HFFc6 (cell line): ENCODE results near the gene MEFV. TPM values are rescaled to one million over a fixed set of nuclear protein-coding genes. Genes with fewer than 3 reads are reported as not detected.

ENCODE experiments used
- DNase-seq: peaks from one replicate; pipeline ENCODE4 v3.0.0-alpha.2; 2018
- H3K27ac Mint-ChIP-seq: 2 replicates; pipeline ENCODE4 v1.8.0; 2020; ENCODE audit warnings: mild to moderate bottlenecking, mixed read lengths
- H3K27me3 Mint-ChIP-seq: 2 replicates; pipeline ENCODE4 v1.8.0; 2021; ENCODE audit warnings: mild to moderate bottlenecking, moderate library complexity, mixed read lengths; ENCODE audit not compliant: insufficient read depth
- H3K36me3 Mint-ChIP-seq: 2 replicates; pipeline ENCODE4 v1.8.0; 2021; ENCODE audit warnings: low read depth, mixed read lengths
- H3K4me1 Mint-ChIP-seq: 2 replicates; pipeline ENCODE4 v1.8.0; 2020; ENCODE audit warnings: low read depth, mixed read lengths
- H3K4me3 Mint-ChIP-seq: 2 replicates; pipeline ENCODE4 v1.8.0; 2020; ENCODE audit warnings: mild to moderate bottlenecking, moderate library complexity, mixed read lengths
- H3K9me3 Mint-ChIP-seq: 2 replicates; pipeline ENCODE4 v1.8.0; 2020; ENCODE audit warnings: mild to moderate bottlenecking, mixed read lengths
- total RNA-seq, 6 experiments: library from RNA; stranded (reverse); fragmentation: NEBNext Ultra II Directional; extraction: Animal tissue kit (Norgen Biotek cat#: 25700); gene quantifications; 2 replicates in 1 of 6; 3 replicates in 5 of 6; pipeline ENCODE4 v1.2.3, GENCODE V29; 2021
- TF ChIP-seq, protein P1 (sequence below): fragments of 200-600 bp; sonication (generic); IDR thresholded peaks from 2 replicates; pipeline ENCODE4 v1.5.0; 2021; ENCODE audit warnings: antibody characterized with exemption, mild to moderate bottlenecking

The MEFV gene
- total RNA-seq, 6 experiments from 2014 or later = 0.09 TPM; not detected in 5

DNA sequence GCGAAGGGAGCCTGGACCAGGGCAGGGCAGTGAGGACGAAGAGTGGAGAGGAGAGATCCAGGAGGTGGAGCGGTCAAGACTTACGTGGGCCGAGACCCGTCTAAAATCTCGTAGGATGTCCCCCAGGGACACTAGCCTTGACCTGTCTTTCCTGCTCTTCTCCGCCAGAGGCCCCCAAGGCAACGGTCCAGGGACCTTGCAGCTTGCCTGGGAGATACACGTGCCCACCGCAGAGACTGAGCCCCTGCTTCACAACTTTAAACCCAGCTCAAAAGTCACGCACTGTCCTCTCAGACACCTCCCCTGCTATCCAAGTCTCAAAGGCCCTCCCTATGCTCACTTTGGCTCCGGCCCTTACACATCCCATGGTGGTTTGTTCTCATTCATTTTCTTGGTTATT is 39.4 kb upstream of the MEFV start:
- Mint-ChIP-seq H3K27ac (no peak overlapping the region), H3K4me1 (peaks cover 25% of the 10 kb centered on the region), H3K36me3 (peaks cover 85% of the 10 kb centered on the region), H3K9me3 (peaks cover 78% of the 10 kb centered on the region), H3K4me3 (no peak overlapping the region), H3K27me3 (peaks cover 5% of the 10 kb centered on the region)
- DNase-seq = no peak
- TF ChIP-seq, protein P1, sequence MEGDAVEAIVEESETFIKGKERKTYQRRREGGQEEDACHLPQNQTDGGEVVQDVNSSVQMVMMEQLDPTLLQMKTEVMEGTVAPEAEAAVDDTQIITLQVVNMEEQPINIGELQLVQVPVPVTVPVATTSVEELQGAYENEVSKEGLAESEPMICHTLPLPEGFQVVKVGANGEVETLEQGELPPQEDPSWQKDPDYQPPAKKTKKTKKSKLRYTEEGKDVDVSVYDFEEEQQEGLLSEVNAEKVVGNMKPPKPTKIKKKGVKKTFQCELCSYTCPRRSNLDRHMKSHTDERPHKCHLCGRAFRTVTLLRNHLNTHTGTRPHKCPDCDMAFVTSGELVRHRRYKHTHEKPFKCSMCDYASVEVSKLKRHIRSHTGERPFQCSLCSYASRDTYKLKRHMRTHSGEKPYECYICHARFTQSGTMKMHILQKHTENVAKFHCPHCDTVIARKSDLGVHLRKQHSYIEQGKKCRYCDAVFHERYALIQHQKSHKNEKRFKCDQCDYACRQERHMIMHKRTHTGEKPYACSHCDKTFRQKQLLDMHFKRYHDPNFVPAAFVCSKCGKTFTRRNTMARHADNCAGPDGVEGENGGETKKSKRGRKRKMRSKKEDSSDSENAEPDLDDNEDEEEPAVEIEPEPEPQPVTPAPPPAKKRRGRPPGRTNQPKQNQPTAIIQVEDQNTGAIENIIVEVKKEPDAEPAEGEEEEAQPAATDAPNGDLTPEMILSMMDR = no peak

DNA sequence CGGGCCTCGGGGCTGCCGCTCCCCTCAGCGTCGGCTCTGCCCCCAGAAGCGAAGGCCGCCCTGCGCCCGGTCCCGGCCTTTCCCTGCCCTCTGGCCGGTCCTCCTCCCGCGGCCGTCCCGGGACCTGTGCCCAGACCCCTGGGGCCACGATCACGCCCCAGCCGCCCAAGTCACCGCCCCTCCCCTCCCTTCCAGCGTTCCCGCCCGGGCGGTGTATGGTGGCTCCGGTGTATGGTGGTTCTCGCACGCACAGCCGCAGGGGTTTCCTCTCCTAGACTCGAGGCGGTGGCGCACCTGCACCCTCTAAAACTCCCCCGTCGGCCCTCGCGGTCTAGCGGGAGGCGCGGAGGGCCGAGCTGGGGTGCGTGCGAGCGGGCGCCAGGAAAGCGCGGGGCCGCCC is 38.8 kb upstream of the MEFV start:
- DNase-seq = no peak
- H3K4me3 Mint-ChIP-seq = no peak overlapping the region
- H3K36me3 Mint-ChIP-seq = peaks cover 85% of the 10 kb centered on the region
- TF ChIP-seq, protein P1 = no peak
- no peak overlapping the region for H3K27ac Mint-ChIP-seq
- H3K27me3 Mint-ChIP-seq = peaks cover 5% of the 10 kb centered on the region
- H3K9me3 Mint-ChIP-seq = peaks cover 78% of the 10 kb centered on the region
- H3K4me1 Mint-ChIP-seq = peaks cover 25% of the 10 kb centered on the region

DNA sequence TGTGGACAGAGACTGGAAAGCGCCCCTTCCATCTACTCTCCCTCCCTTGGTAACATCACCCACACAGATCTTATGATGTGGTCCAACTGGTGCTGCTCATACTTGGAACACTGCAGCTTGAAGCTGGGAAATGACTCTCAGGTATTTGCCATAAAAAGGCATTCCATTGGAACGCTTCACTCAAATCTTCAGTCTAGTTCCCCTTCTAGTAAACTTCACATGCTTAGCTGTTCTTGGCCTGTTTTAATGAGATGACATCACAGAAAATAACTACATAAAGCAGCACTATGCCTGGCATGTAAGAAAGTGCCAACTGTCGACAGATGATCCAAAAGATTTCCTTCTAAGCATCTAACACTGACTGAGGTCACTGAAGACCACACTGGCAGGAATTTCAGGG is 36.2 kb upstream of the MEFV start:
- peaks cover 88% of the 10 kb centered on the region for H3K36me3 Mint-ChIP-seq
- DNase-seq = peak; percentile 85
- H3K4me1 Mint-ChIP-seq = peaks cover 25% of the 10 kb centered on the region
- TF ChIP-seq, protein P1 = no peak
- H3K9me3 Mint-ChIP-seq = peaks cover 90% of the 10 kb centered on the region
- H3K27me3 Mint-ChIP-seq = peaks cover 5% of the 10 kb centered on the region
- H3K27ac Mint-ChIP-seq = peak overlapping the region; percentile 86
- no peak overlapping the region; the same call in 1 of the 2 replicates for H3K4me3 Mint-ChIP-seq

DNA sequence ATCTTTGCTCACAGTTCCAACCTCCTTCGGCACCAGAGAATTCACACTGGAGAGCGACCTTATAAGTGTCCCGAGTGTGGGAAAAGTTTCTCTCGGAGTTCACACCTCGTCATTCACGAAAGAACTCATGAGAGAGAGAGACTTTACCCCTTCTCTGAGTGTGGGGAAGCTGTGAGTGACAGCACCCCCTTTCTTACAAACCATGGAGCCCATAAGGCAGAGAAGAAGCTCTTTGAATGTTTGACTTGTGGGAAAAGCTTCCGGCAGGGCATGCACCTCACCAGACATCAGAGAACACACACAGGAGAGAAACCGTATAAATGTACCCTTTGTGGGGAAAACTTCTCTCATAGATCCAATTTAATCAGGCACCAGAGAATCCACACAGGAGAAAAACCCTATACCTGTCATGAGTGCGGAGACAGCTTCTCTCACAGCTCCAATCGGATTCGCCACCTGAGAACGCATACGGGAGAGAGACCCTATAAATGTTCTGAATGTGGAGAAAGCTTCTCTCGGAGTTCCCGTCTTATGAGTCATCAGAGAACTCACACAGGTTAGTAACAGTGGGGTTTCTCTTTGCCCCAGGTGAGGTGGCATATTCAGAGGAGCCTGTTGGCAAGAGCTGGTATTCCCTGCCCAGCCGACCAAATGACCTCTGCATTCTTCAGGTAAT is 33.7 kb upstream of the MEFV start:
- Mint-ChIP-seq H3K27me3 (peaks cover 3% of the 10 kb centered on the region; the same call in 1 of the 2 replicates), H3K4me3 (no peak overlapping the region), H3K27ac (no peak overlapping the region), H3K9me3 (peaks cover 90% of the 10 kb centered on the region), H3K4me1 (peaks cover 29% of the 10 kb centered on the region), H3K36me3 (peaks cover 93% of the 10 kb centered on the region)
- no peak for DNase-seq
- TF ChIP-seq, protein P1 = no peak

DNA sequence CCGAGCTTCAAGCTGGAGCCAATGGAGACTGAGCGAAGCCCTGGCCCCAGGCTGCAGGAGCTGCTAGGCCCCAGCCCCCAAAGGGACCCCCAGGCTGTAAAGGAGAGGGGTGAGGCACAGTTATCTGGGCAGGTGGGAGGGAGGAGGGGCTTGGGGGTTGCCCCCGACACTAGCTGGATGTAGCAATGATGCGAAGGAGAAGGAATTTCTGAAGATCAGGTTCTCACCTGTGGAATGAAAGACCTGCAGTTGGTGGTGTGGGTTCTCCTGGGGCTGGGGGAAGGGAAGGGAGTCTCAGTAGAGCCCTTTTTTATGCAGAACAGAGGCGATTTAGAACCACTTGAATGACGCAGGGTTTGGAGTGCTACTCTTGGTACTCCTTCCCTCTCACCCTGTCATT is 28.7 kb upstream of the MEFV start:
- TF ChIP-seq, protein P1 = no peak
- H3K9me3 Mint-ChIP-seq = peaks cover 55% of the 10 kb centered on the region
- no peaks in the 10 kb centered on the region; the same call in 1 of the 2 replicates for H3K27me3 Mint-ChIP-seq
- peaks cover 62% of the 10 kb centered on the region for H3K36me3 Mint-ChIP-seq
- peak overlapping the region; percentile 94 for H3K4me3 Mint-ChIP-seq
- no peak overlapping the region for H3K27ac Mint-ChIP-seq
- peaks cover 29% of the 10 kb centered on the region for H3K4me1 Mint-ChIP-seq
- no peak for DNase-seq
